Measurements from ENCODE around the gene PFN3.

PFN3 gene

DNA sequence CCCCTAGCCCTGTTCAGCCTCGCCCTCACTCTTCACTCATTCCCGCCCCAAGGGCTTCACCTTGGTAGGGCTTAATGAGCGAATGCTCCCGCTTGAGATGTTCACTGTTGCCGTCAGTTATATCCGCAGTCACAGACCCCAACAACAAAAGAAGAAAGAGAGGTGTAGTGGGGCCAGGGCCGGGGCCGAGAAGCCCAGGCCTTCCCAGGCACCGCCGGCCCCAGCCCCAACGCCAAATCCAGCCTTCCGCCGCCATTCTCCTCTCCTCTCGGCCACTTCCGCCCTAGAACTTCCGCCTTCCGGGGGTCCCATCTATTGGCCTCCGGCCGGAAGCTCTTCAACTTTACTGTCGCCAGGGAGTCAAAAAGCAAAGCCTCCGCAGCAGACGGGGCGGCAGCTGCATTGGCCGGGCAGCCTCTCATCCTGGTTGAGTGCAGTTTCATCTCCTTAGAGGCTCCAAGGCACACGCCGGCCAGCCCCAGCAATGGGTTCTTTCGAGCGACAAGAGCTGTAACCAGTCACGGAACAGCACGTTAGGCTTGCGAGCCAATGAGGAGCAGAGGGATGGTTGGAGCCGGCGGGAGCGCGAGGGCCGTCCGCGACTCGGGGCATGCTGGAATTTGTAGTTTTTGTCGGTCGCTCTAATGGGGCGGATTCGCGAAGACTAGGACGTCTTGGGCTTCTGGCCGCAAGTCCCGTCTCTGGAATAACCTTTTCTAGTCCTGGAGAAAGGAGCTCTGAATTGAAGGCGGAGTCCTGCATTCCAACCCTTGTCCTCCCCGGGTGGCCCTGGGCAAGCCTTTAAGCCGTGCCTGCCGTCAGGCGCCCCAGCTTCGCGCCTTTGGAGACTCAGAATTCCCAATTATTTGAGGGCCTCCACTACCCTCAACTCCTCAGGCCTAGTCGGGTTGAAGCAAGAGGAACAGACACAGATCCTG is 48.8 kb downstream of the PFN3 start, which contains the start of gene LMAN2:
Gene LMAN2 (minus strand): TSS at position 277 of the 938 bp plus-strand sequence. CDS start 21 bp downstream, at position 256.
- Histone ChIP-seq H3K9me3 (ENCODE audit: control insufficient read depth, low read length) (no peaks in the 10 kb centered on the region), H3K4me3 (ENCODE audit: low read depth, low read length) (peak within 1 kb of the TSS; percentile 99), H3K27me3 (ENCODE audit: control insufficient read depth, insufficient read depth, low read length) (no peaks in the 10 kb centered on the region), H3K9ac (peak within 1 kb of the TSS; percentile 95), H3K27ac (peak within 1 kb of the TSS; percentile 93), H3K4me2 (ENCODE audit: low read length) (peak within 1 kb of the TSS; percentile 92), H2AFZ (peak within 1 kb of the TSS; percentile 89), H3K79me2 (peaks cover 10% of the 10 kb centered on the region), H3K4me1 (peaks cover 9% of the 10 kb centered on the region), H3K36me3 (ENCODE audit: control insufficient read depth, insufficient read depth, low read length) (no peaks in the 10 kb centered on the region)
- no peak for TF ChIP-seq CTCF (IDR thresholded peaks at IDR 0.05)

DNA sequence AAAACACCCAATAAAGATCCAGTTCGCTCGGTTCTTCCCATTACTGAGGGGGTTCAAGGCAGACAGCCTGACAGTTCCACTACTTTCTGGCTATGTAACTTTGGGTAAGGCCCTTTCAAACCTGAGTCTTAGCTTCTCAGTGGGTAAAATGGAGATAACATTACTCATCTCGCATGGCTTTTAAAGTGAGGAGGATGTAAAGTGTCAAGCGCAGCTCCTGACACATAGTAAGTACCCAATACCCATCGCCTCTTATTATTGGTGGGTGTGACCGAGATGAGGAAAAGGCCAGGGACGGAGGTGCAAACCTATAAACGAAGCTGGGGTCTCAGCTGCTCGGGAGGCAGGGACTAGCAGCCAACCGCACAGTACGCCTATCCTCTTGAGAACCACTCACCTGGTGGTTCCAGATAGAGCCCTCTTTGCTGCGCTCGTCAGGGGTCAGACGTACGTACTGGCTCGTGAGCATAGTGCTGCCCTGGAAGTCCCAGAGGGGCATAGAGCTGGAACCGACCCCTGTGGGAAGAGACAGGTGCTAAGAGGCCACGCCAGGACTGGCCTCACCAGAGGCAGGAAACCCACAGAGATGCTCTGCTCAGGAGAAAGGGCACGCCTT is 49.6 kb downstream of the PFN3 start:
- no peaks in the 10 kb centered on the region for H3K9me3 ChIP-seq (ENCODE audit: control insufficient read depth, low read length)
- peak overlapping the region; percentile 95 for H3K9ac ChIP-seq
- peak overlapping the region; percentile 89 for H2AFZ ChIP-seq
- peaks cover 13% of the 10 kb centered on the region for H3K79me2 ChIP-seq
- peak overlapping the region; percentile 99 for H3K4me3 ChIP-seq (ENCODE audit: low read depth, low read length)
- no peaks in the 10 kb centered on the region for H3K36me3 ChIP-seq (ENCODE audit: control insufficient read depth, insufficient read depth, low read length)
- peak overlapping the region; percentile 93 for H3K27ac ChIP-seq
- no peak for TF ChIP-seq CTCF (IDR thresholded peaks at IDR 0.05)
- H3K4me2 ChIP-seq (ENCODE audit: low read length) = peak overlapping the region; percentile 92
- no peaks in the 10 kb centered on the region for H3K27me3 ChIP-seq (ENCODE audit: control insufficient read depth, insufficient read depth, low read length)
- peaks cover 9% of the 10 kb centered on the region for H3K4me1 ChIP-seq

Measured in parathyroid adenoma (tissue), 2 donors.